Hypothalamus (tissue), 51 donors: Measurements from ENCODE around the gene MTA2.
"Not testable (repeated sequence)": the region's sequence is repeated elsewhere in the genome, so short reads cannot be mapped to it uniquely, and the experiment has no call there.

Experiments used
- DNase-seq, 51 donors: peaks; one replicate each; lab custom pipeline; 2025; lab: John Stamatoyannopoulos, UW

MTA2 gene

DNA sequence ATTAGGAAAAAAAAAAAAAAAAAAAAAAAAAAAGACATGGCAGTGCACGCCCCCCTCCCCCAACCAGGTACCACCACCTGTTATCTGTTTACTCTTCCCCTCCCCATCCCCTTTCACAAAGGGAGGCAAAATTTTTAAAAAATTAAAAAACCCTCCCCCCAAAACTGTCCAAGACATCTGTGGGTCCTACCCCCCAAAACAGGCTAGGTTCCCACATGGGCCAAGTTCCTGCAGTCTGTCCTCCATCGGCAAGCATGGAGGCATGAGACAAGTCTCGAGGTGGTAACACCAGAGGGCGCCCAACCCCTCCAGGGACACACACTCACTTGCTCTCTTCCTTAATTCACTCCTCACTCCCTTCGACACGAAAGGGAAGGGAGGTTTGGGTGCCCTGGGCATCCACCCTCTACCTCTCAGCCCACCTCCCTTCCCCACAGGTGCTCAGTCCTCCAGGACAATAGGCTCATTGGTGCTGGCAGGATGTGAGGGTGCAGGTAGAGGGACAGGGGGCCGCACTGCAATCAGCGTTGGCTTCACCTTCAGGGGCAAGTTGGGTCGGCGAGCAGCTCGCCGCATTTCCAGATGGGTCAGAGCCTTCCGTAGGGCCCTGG is 8.1 kb downstream of the MTA2 start:
- peak in 35 of 51 donors; percentile 18 to 77 (median 46) for DNase-seq

GRCh38 chr11:62592989-62593421 is 8.7 kb downstream of the MTA2 start:
- peak in 18 of 51 donors; percentile 25 to 80 (median 51) for DNase-seq

- DNase-seq = peak in 2 of 51 donors; percentile 60 to 61
Observed at GRCh38 chr11:62592146-62592815, 9.4 kb downstream of the MTA2 start.

- peak; percentile 56 to 99 (median 95) for DNase-seq
Observed at GRCh38 chr11:62591448-62592145, 10.1 kb downstream of the MTA2 start, which contains the start of gene TUT1. TSS of gene TUT1 (minus strand) at chr11:62591523. CDS start at chr11:62591485, 38 bp downstream.

- peak in 1 of 51 donors; percentile 2 for DNase-seq
Observed at GRCh38 chr11:62588966-62589637, 12.6 kb downstream of the MTA2 start.

DNA sequence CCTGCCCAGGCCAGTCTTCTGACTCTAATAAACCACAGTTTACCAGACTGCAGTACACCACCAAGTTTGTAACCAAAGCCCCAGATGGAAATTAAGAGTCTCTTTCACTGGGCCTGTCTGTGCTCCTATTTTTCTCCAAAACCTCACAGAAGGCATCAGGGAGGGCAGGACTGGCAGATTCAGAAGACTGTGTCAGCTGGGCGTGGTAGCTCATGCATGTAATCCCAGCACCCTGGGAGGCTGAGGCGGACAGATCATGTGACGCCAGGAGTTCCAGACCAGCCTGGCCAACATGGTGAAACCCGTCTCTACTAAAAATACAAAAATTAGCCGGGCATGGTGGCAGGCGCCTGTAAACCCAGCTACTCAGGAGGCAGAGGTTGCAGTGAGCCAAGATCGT is 16.3 kb downstream of the MTA2 start:
- DNase-seq = not testable (repeated sequence)

GRCh38 chr11:62581735-62582134 is 19.9 kb downstream of the MTA2 start:
- not testable (repeated sequence) for DNase-seq

GRCh38 chr11:62580959-62581715 is 20.5 kb downstream of the MTA2 start:
- no peak for DNase-seq

DNA sequence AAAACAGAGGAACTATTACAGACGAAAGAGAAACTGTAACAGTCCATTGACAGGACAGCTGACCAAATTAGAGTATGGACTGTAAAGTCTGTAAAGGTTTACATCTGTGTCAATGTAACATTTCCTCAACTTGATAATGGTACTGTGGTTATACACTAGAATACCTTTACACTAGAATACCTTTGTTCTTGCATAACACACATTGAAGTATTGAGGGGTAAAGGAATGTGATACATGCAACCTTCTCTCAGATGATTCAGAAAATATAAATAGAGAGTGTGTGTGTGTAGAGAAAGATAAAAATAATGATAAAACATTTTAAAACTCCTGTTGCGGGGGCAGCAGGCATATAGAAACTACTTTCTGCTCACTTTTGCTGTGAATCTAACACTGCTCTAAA is 22.4 kb downstream of the MTA2 start:
- DNase-seq = no peak

DNA sequence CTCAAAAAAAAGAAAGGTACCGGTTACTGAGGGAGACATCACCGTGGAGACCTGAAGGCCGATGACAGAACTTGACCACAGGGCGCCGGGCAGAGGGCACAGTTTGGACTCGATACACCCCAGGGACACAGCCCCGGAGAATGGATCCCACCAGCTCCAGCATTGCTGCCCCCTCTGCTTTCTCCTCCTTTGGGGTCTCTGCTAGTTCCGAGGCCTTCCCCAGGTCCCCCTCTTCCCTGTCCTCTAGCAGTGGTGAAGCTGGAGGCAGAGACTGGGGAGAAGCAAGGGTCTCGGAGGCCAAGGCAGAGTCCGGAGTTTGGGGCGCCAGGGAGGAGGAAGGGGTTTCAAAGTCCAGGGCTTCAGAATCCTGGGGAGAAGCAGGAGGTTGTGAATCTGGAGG is 23.1 kb downstream of the MTA2 start:
- DNase-seq = no peak

DNA sequence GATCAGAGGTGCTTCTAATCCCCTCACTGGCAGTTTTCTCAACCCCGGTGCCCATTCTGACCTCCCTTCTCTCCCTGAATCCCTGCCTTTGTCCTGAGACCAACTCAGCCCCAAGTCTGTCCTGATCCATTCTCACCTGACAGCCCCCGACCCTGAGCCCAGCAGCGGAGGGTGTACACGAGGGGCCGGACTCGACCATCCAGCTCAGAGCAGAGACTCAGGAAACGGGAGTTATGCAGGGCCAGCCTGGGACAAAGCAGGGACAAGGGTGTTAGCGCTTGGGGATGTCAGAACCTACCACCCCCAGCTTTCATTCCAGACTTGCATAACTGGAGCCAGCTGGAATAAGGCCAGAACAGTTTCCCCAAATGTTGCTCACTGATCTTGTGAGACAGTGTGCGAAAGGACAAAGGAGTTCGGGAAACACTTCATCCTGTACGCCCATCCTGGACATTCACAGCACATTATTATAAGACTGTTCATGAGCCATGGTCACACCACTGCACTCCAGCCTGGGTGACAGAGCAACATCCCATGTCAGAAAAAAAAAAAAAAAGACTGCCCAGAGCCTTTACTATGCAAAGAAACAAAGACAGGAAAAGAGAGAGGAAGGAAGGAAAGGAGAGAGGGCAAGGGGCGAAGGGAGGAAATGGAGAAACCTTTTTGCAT is 24.5 kb downstream of the MTA2 start:
- no peak for DNase-seq

- DNase-seq = no peak
Observed at GRCh38 chr11:62575837-62576236, 25.8 kb downstream of the MTA2 start.

- no peak for DNase-seq
Observed at GRCh38 chr11:62575156-62575555, 26.5 kb downstream of the MTA2 start.

GRCh38 chr11:62574363-62575071 is 27.1 kb downstream of the MTA2 start:
- peak in 15 of 51 donors; percentile 13 to 74 (median 48) for DNase-seq

- DNase-seq = peak; percentile 87 to 99 (median 97)
Observed at GRCh38 chr11:62573592-62574362, 27.9 kb downstream of the MTA2 start, which contains the start of gene EEF1G. TSS of gene EEF1G (minus strand) at chr11:62573891. CDS start at chr11:62573842, 49 bp downstream.

DNA sequence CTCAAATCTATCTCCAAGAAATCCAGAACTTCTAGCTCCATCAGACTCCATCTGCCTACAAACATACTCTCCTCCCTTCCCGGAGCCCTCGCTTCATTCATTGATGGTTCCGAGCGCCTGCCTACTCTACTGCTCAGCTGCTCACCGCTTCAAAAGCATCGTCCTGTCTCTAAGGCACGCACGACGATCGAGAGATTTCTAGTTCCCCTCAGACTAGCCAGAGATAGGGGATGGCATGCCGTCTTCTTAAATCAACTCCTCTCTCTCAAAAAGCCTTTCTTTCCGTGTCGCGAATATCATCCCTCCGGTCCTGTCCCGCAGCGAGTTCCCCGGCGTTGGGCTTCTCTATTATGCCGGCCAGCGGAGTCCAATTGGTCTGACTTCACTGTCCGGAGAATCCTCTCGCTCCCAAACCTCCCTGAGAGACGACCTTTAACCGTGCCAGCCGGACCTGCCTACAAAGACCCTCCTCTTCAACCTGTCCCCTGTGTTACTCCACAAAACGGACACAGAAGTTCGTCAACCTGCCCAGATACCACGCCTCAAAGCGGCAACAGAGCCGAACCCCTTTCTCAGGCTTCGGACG is 28.6 kb downstream of the MTA2 start:
- DNase-seq = peak in 10 of 51 donors; percentile 36 to 71 (median 48)

DNA sequence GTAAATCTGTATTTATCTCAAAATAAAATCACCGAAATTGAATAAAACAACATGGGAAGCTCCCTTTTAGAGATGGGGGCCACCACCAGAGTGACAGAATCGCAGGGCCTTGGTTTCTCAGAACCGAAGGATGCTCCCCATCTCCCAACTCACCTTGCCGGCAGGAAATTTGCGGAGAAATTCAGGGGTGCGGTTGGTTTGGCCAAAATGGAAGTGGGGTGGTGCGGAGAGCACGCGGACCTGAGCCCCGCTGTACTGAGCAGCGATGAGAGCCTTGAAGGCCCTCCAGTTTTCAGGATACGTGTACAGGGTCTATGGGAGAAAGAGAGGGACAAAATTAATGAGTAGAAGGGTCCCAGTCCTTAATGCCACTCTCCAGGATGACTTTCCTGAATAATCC is 29.2 kb downstream of the MTA2 start:
- no peak for DNase-seq

DNA sequence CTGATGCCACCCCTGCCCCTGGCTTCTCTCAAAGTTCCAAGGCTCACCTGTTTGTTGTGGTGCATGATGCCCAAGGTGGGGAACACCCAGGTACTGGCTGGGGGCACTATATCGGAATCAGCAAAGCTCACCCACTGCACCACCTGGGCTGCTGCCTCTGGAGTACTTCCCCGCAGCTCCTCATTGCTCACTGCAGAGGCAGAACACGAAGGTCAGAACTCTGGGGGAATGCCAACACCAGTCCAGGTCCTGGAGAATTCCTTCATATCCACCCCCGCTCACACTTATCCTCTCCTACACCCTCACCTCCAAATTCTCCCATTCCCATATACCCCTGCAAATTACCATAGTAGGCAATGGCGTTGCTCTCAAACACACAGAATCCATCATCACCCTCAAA is 30.2 kb downstream of the MTA2 start:
- DNase-seq = not testable (repeated sequence)
